ENCODE results near the gene ERC2.

The ERC2 gene

DNA sequence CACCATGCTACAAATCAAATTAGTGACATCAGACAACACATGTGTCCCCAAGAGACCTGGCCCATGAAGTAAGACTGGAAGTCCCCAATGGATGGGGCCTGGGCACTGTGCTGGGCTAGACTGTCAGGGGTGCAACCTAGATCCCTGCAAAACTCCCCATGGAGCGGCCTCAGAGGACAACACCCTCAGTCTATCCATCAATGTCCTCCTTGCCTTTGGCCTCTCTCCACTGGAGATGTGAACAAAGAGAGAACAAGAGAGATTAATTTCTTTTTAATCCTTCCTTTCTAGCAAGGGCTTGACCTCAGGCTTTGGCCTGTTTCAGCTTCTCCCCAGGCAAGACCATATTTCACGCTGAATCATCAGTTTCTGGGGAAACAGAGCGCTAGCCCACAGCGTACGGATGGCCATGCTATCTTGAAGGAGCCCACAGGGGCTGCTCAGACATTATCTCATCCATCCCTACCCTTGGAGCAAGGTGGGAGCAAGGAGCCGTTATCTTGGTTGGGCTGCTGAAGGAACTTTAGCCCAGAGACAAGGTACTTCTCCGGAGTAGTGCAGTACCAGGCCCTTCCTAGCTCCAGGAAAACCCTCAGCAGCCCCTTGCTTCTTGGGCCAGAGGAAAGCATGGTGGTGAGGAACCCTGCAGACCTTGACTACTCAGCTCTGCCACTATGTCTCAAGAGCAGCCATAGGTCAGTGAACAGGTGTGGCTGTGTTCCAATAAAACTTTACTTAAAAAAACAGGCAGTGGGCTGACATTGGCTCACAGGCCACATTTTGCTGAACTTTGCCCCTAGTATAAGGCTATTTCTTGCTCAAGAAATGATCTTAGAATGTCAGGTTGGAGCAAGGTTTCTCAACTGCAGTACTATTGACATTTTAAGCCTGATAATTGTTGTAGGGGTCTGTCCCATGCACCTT is 908.5 kb downstream of the ERC2 start:
- H3K9me3 Mint-ChIP-seq: no peaks in the 10 kb centered on the region

DNA sequence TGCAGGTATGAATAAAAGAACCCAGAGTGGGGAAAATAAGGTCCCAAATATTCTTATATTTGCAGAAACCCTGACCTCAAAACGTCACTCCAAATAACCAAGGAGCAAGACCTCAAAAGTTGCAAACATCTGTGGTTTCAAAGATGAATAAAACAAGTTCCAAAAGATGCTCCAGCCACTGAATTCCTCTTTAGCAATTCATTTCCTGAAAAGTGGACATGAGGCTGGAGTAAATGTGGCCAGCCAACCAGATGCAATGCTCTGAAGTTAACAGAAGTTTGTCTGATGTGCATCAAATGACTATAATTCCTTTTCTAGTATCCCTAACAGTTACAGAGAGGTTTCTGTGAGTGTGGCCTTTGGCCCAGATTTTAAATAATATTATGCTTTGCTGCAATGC is 910.0 kb downstream of the ERC2 start:
- H3K36me3 Mint-ChIP-seq (ENCODE audit: low read depth): no peaks in the 10 kb centered on the region

More for the DNA sequence above, 908.5 kb downstream of the ERC2 start:
- Mint-ChIP-seq H3K4me1 (ENCODE audit: low read depth) (no peaks in the 10 kb centered on the region), H3K27me3 (no peaks in the 10 kb centered on the region), H3K4me3 (no peak overlapping the region), H3K27ac (no peak overlapping the region), H3K36me3 (ENCODE audit: low read depth) (no peaks in the 10 kb centered on the region)
- DNase-seq: no peak

DNA sequence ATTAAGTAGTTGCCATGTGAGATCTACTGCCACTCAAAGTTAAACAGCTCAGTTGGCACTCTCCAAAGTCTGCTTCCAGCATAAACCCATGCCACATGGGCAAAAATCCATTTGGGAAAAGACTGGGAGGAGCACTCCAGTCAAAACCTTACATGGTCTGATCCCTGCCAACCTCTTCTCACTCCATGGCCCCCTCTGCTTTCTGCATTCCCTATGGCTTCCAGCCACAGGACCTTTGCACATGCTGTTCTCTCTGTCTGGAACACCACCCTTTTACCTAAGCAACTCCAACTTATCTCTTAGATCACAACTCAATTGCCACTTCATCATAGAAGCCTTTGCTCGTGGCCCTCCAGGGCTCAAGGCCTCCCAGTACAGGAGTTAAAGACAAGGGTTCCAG is 910.7 kb downstream of the ERC2 start:
- Mint-ChIP-seq H3K4me1 (ENCODE audit: low read depth) (no peaks in the 10 kb centered on the region), H3K27ac (no peak overlapping the region), H3K9me3 (no peaks in the 10 kb centered on the region), H3K27me3 (no peaks in the 10 kb centered on the region), H3K36me3 (ENCODE audit: low read depth) (no peaks in the 10 kb centered on the region), H3K4me3 (no peak overlapping the region)
- no peak for DNase-seq

More for the DNA sequence above, 910.0 kb downstream of the ERC2 start:
- H3K4me3 Mint-ChIP-seq: no peak overlapping the region
- DNase-seq: no peak
- no peaks in the 10 kb centered on the region for H3K9me3 Mint-ChIP-seq
- no peaks in the 10 kb centered on the region for H3K4me1 Mint-ChIP-seq (ENCODE audit: low read depth)
- no peak overlapping the region for H3K27ac Mint-ChIP-seq
- no peaks in the 10 kb centered on the region for H3K27me3 Mint-ChIP-seq

DNA sequence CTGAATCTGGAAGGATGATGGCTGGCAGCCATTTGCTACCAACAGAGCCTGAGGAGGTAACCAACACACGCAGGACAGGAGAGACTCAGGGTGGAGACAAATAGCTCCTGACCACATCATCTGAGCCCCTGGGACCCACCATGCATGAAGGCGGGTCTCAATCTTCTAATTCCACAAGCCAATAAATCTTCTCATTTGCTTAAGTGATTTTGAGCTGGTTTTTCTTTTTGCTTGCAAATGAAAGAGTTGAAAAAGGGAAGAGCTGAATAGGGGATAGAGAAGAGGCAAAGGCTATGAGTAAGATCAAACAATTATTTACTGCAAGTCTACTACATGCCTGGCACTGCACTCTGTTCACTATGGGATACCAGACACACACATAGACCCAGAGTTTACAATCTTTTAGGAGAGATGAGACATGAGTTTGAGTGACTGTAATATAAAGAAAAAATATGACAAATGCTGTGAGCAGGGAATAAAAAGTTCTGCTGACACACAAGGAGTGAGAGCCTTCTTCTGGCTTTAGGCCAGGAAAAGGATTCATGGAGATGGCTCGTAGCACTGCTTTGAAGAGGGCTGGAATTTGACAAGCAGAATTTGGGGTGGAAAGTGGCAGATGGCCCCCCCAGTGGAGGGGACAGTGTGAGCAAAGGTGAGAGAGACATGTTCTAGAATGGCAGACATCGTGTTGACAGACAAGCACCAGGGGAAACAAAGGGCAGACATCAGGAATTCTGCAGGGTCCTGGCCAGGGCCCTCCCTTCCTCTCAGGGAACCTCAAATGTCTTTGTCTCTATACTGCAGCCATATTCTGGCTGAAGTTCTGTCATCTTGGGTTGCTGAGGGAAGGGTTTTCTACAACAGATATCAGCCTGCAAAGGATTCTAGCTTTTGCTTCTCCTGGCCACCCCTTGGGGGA is 911.4 kb downstream of the ERC2 start:
- Mint-ChIP-seq H3K9me3 (peaks cover 2% of the 10 kb centered on the region), H3K27me3 (no peaks in the 10 kb centered on the region), H3K4me3 (no peak overlapping the region), H3K27ac (no peak overlapping the region), H3K4me1 (ENCODE audit: low read depth) (no peaks in the 10 kb centered on the region), H3K36me3 (ENCODE audit: low read depth) (no peaks in the 10 kb centered on the region)
- no peak for DNase-seq

DNA sequence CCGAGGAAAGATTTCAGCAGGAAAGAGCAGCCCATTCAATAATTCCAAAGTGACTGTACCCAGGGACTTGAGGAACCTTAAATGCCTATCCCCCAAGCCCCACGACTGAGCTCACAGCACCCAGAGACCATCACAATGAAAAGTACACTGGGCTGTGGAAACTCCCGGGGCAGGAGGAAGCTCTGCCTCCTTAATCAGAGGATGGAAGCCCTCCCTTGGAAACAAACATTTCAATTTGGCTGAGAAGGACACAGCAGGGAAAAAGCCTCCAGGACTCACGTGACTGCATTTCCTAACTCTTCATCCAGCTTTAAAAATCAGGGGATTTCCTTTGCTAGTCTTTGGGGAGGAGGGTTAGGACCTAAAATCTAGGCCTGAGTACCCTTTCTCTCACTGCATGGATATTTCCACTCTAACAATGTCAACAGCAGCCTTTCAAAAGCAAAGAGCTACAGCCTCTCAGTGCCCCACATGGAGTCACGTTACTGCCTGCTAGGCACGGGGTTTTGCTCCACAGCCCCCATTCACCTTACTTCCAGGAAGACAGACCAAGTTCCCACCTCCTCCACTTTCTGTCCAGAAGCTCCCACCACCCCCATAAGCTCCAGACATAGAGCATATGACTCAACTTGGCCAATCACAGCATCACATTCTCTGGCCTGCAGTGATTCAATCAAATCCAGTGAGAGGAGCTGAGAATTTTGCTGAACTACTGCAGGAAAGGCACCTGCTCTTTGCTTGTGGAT is 912.2 kb downstream of the ERC2 start:
- H3K4me1 Mint-ChIP-seq (ENCODE audit: low read depth): no peaks in the 10 kb centered on the region
- H3K27me3 Mint-ChIP-seq: no peaks in the 10 kb centered on the region
- H3K27ac Mint-ChIP-seq: no peak overlapping the region
- H3K4me3 Mint-ChIP-seq: no peak overlapping the region
- peaks cover 2% of the 10 kb centered on the region for H3K9me3 Mint-ChIP-seq
- no peaks in the 10 kb centered on the region for H3K36me3 Mint-ChIP-seq (ENCODE audit: low read depth)
- DNase-seq: no peak

DNA sequence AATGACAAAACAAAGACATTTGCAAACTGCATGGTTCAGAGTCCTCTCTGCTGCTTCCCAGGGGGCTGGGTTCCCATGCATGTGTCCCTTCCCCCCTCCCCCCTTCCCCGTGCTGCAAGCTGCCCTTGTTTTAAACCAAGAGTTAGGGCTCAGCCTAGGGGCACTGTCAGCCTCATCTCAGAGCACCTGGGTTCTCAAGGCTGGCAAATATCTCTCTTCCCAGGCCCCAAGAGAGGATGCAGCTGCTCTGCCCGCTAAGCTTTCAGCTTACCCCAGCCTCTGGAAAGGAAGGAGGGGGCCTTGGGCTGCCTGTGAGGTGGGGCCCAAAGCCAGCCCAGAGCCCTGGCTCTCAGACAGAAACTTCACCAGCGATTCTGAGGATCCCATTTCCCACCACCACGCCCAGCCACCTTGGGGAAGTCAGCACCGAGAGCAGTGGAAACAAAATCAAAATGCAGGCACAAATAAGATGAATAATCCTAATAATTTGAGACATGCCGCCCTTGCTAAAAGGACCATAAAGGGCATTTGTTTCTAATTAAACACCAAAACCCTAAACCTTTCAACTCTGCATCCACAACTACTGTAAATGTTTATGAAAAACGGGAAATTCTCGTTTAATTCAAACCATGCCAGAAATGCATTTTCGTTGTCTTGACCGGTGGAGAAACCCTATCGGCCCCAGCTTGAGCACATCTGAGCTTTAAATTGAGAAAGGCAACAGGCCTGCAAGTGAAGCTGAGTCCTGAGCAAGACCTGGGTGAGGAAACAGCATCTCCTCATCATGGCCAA is 913.4 kb downstream of the ERC2 start:
- Mint-ChIP-seq H3K27ac (no peak overlapping the region), H3K27me3 (no peaks in the 10 kb centered on the region), H3K36me3 (ENCODE audit: low read depth) (no peaks in the 10 kb centered on the region), H3K9me3 (peaks cover 2% of the 10 kb centered on the region), H3K4me3 (no peak overlapping the region), H3K4me1 (ENCODE audit: low read depth) (no peaks in the 10 kb centered on the region)
- no peak for DNase-seq

DNA sequence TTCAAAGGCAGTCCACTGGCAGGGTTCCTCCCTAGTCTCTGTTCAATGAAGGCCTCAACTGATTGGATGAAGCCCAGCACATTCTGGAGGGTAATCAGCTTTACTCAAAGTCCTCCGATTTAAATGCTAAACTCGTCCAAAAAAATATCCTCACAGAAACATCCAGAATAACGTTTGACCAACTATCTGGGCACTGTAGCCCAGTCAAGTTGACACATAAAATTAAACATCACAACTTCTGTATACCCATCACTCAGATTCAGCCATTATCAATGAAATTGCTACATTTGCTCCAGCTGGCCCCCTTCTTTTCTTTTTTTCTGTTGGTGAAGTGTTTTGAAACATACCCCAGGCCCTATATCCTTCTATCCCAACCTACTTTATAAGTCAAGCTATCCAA is 916.6 kb downstream of the ERC2 start:
- no peaks in the 10 kb centered on the region for H3K36me3 Mint-ChIP-seq (ENCODE audit: low read depth)
- no peaks in the 10 kb centered on the region for H3K4me1 Mint-ChIP-seq (ENCODE audit: low read depth)
- H3K27ac Mint-ChIP-seq: no peak overlapping the region
- no peaks in the 10 kb centered on the region for H3K27me3 Mint-ChIP-seq
- no peak for DNase-seq
- no peak overlapping the region for H3K4me3 Mint-ChIP-seq
- peaks cover 2% of the 10 kb centered on the region for H3K9me3 Mint-ChIP-seq

DNA sequence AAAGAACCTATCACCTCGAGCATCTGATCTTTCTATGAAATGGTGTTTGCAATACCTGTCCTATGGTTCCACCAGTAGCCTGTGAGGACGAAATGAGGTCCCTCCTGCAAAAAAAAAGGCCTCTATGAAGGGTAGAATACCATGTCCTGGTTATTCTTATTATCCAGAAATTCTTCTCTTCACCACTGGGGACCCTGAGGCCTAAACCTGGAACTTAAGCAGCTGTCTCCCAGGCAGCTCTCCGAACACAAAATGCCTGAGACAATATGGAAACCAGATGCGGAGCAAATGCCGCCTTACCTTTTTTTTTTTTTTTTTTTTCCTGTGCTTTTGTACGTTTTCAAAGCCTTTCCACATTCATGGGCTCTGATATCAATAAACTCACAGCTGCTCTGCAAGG is 919.1 kb downstream of the ERC2 start:
- peaks cover 2% of the 10 kb centered on the region for H3K9me3 Mint-ChIP-seq
- H3K27me3 Mint-ChIP-seq: no peaks in the 10 kb centered on the region
- no peaks in the 10 kb centered on the region for H3K4me1 Mint-ChIP-seq (ENCODE audit: low read depth)
- no peak overlapping the region for H3K27ac Mint-ChIP-seq
- no peak overlapping the region for H3K4me3 Mint-ChIP-seq
- no peaks in the 10 kb centered on the region for H3K36me3 Mint-ChIP-seq (ENCODE audit: low read depth)
- DNase-seq: no peak

DNA sequence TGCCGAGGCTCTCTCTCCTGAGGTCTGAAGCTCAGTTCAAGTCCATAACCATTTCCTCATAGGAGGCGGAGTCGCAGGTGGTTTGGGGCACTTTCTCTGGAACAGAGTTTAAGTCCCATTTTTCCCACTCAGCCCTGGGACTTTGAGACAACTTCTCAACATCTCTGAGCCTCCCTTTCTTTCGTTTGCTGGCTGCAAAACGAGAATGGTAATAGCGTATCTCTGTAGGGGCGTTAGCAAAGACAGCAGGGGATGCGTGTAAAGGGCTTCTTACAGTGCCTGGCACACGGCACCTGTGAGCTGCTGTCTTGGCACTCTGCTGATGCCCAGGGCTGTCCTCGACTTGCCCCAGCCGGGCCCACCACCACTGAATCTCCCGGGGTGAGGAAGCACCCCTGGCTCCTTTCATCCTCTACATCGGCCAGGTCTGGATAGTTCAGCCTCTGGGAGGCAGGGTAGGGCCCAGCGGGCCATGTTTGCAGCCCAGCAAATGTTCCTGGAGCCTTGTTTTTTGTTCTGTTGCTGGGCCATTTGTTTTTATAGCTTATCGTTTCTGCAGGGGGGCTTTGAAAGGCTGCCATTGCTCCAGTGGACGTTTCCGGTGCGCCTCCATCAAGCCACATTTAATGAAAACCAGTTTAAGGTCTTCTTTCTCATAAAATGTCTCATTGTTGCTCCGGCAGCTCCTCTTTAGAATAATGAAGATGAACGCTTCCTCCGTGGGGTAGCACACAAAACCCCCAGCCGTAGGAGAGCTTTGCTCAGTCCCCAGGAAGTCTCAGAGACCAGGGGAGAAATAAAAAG is 921.2 kb downstream of the ERC2 start:
- Mint-ChIP-seq H3K36me3 (ENCODE audit: low read depth) (no peaks in the 10 kb centered on the region), H3K27ac (no peak overlapping the region), H3K9me3 (no peaks in the 10 kb centered on the region), H3K4me1 (ENCODE audit: low read depth) (no peaks in the 10 kb centered on the region), H3K27me3 (no peaks in the 10 kb centered on the region), H3K4me3 (no peak overlapping the region)
- DNase-seq: no peak

DNA sequence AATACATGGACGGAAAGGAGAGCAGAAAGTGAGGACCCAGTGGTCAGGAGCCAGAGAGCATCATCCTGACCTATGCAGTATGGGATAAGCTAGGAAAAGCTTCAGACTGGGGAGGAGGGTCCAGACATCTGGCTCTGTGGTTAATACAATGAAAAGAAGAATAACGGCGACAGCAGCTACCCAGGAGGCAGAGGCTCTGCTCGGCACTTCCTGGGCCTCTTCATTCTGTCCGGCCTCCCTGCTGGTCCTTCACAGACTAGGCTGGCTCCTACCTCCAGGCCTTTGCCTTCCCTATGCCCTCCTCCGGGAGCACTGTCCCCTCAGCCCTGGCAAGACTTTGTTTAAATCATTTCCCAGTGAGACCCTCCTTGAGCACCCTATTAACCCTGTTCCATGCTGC is 922.3 kb downstream of the ERC2 start:
- Mint-ChIP-seq H3K27ac (no peak overlapping the region), H3K27me3 (no peaks in the 10 kb centered on the region), H3K4me1 (ENCODE audit: low read depth) (no peaks in the 10 kb centered on the region), H3K9me3 (no peaks in the 10 kb centered on the region), H3K36me3 (ENCODE audit: low read depth) (no peaks in the 10 kb centered on the region), H3K4me3 (no peak overlapping the region)
- no peak for DNase-seq

DNA sequence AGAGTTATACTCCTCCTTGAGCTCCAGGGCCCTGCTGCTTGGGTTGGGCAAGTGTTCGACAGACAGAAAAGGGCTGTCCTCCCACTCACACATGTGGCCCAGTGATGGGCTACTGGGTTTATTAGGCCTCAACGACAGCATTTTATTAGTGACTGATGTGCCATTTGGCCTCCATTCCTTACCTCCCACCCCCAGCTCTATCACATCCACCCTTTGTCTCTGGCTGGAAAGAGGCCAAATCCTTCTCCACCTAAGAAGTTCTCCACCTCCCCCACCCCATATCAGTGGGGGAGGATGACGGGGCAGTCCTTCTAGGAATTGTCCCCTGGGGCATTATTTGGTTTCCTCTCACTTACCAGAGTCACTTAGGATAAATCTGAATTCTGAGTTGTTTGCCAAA is 924.0 kb downstream of the ERC2 start:
- H3K4me3 Mint-ChIP-seq: no peak overlapping the region
- H3K27ac Mint-ChIP-seq: no peak overlapping the region

DNA sequence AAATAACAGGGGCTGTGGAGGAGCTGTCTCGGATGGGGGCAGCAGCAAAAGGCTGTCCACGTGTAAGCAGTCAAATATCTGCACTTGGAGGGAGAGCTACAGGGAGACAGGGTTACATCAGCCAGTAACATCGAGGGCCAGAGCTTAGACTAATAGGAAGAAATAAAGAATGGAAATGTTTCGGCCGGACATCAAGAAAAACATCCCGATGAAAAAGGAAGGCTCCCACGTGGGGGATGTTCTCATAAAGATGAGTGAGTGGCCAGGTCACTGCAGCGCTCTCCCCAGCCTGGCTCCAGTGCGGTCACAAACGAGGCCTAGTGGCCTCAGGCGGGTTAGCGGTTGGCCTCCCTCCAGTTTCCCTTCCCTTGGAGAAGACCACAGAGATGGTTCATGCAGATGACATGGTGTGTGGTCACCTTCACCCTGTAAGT is 925.1 kb downstream of the ERC2 start:
- Mint-ChIP-seq H3K36me3 (ENCODE audit: low read depth) (no peaks in the 10 kb centered on the region), H3K4me1 (ENCODE audit: low read depth) (no peaks in the 10 kb centered on the region), H3K27ac (no peak overlapping the region), H3K4me3 (no peak overlapping the region), H3K27me3 (no peaks in the 10 kb centered on the region), H3K9me3 (no peaks in the 10 kb centered on the region)
- DNase-seq: no peak

More for the DNA sequence above, 924.0 kb downstream of the ERC2 start:
- H3K4me1 Mint-ChIP-seq (ENCODE audit: low read depth): no peaks in the 10 kb centered on the region
- H3K9me3 Mint-ChIP-seq: no peaks in the 10 kb centered on the region
- H3K36me3 Mint-ChIP-seq (ENCODE audit: low read depth): no peaks in the 10 kb centered on the region
- no peaks in the 10 kb centered on the region for H3K27me3 Mint-ChIP-seq
- DNase-seq: no peak

DNA sequence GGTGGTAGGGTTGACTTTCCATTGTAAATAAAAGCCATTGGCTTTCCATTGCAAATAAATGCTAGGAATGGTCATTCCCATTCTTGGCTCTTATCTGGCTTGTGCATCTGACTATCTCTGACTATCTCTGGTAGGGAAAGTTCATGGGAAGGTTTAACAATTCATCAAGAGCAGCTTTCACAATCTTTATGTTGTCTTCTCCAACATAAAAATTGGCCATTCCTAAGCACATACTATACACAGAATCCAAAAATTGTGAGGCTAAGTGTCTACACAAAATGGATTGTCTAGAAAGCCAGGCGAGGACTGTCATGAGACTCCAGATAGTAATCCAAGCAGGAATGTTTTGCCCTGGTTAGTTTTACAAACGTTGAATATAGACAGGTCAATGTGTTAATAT is 926.8 kb downstream of the ERC2 start:
- no peak overlapping the region for H3K4me3 Mint-ChIP-seq
- H3K36me3 Mint-ChIP-seq (ENCODE audit: low read depth): no peaks in the 10 kb centered on the region
- no peaks in the 10 kb centered on the region for H3K9me3 Mint-ChIP-seq
- no peaks in the 10 kb centered on the region for H3K27me3 Mint-ChIP-seq
- DNase-seq: no peak
- no peaks in the 10 kb centered on the region for H3K4me1 Mint-ChIP-seq (ENCODE audit: low read depth)
- no peak overlapping the region for H3K27ac Mint-ChIP-seq

Data from activated T-cell treated with anti-CD3 and anti-CD28 coated beads, Interleukin-2, amount 50 U/mL, for 24 hours (primary cell).